GM06990 (cell line): ENCODE measurements around the gene CCDC121.
"Not testable (repeated sequence)": the region's sequence is repeated elsewhere in the genome, so short reads cannot be mapped to it uniquely, and the experiment has no call there.

Source experiments
- DNase-seq: peaks from one replicate; pipeline ENCODE4 v3.0.0-alpha.2; 2011; ENCODE audit not compliant: insufficient read length; ENCODE audit errors: extremely low read depth
- H3K27me3 ChIP-seq: replicated peaks from 2 replicates; pipeline ENCODE4 v1.6.0; 2011; ENCODE audit warnings: low read length; ENCODE audit not compliant: control insufficient read depth, insufficient read depth
- H3K36me3 ChIP-seq: 2 replicates; pipeline ENCODE4 v1.5.1; 2011; ENCODE audit warnings: low read length; ENCODE audit not compliant: control insufficient read depth, insufficient read depth
- H3K4me3 ChIP-seq: replicated peaks from 2 replicates; pipeline ENCODE4 v1.5.1; 2011; ENCODE audit warnings: low read depth, mild to moderate bottlenecking, control low read depth, low read length
- TF ChIP-seq, protein P1 (sequence below): IDR thresholded peaks from 2 replicates; pipeline ENCODE4 v1.5.1; 2011; ENCODE audit warnings: low read length, control low read depth, mild to moderate bottlenecking, inconsistent platforms; ENCODE audit not compliant: insufficient read depth, poor library complexity, severe bottlenecking

Gene CCDC121

DNA sequence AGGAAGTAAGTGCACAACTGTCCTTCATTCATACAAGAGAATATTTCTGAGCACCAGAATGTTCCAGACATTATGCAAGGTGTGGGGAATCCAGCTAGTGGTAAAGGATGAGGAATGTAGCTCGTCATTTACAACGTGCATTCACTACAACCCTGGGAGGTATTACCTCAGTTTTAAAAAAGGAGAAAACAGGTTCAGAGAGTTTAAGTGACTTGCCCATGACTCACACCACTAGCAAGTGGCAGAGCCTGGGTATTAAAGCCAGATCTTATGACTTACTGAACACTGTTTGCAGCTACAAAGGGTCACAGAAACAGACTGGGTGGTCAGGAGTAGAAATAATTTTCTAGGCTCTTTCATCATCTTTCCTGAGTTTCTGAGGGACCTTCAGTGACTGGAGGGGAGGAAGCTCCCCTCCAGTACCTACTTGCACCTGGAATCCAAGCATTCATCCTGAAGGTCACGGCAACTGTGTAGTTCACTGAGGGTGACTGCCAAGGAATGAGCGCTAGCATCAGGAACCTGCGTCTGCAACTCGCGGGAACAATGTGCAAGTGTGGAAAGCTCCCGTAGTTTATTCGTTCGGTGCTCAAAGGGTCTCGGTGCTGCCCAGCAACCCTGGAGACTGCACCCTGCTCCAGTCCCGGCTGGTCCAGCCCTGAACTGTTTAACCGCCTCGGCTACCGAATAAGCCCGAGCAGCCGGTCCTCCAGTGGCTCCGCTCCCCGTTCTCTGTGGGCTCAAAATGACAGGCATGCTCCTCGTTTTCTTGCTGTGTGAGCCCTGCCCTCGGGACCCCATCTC, 647 bp downstream of the CCDC121 start:
- no peaks in the 10 kb centered on the region for H3K27me3 ChIP-seq
- DNase-seq, result no peak
- peak overlapping the region; percentile 80 for H3K4me3 ChIP-seq
- peaks cover 5% of the 10 kb centered on the region for H3K36me3 ChIP-seq
- TF ChIP-seq, protein P1, sequence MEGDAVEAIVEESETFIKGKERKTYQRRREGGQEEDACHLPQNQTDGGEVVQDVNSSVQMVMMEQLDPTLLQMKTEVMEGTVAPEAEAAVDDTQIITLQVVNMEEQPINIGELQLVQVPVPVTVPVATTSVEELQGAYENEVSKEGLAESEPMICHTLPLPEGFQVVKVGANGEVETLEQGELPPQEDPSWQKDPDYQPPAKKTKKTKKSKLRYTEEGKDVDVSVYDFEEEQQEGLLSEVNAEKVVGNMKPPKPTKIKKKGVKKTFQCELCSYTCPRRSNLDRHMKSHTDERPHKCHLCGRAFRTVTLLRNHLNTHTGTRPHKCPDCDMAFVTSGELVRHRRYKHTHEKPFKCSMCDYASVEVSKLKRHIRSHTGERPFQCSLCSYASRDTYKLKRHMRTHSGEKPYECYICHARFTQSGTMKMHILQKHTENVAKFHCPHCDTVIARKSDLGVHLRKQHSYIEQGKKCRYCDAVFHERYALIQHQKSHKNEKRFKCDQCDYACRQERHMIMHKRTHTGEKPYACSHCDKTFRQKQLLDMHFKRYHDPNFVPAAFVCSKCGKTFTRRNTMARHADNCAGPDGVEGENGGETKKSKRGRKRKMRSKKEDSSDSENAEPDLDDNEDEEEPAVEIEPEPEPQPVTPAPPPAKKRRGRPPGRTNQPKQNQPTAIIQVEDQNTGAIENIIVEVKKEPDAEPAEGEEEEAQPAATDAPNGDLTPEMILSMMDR, result no peak

DNA sequence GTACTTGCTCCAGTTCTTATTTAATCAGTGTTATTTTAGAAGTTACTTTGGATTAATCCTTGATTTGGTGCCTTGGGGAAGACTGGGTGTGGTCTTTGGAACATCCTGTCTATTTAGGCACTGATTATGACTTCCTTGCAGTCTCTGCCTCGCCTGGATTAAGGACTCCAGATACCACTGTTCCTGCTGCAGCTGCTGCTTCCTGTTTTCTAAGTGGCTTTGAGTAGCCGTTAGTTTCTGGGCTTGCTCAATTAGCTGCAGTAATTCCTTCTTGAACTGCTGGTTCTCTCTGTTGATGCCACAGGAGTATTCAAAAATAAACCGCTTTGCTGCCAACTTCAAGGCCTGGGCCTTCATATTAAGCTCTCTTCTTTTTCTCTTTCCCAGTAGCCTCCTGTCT, 1.9 kb downstream of the CCDC121 start:
- not testable (repeated sequence) for H3K36me3 ChIP-seq, DNase-seq, H3K4me3 ChIP-seq, H3K27me3 ChIP-seq

DNA sequence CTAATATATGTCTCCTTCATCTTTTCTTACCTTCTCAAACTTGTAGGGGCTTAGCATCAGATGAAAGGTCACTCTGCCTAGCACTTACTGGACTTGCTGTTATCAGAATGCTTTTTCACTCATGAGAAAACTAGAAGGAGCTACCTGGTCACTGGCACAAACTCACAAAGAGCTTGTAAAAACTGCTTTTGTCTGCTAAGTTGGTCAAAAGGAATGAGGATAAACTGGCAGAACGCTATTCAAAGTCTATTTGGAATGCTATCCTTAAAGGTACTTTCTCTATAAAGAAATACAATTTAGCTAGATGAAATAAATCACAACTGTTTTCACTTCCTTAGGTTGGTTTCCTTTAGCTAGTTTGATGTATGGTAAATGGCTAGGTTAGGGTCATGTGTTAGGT, 2.5 kb downstream of the CCDC121 start:
- H3K4me3 ChIP-seq, H3K36me3 ChIP-seq, H3K27me3 ChIP-seq, DNase-seq: not testable (repeated sequence)

DNA sequence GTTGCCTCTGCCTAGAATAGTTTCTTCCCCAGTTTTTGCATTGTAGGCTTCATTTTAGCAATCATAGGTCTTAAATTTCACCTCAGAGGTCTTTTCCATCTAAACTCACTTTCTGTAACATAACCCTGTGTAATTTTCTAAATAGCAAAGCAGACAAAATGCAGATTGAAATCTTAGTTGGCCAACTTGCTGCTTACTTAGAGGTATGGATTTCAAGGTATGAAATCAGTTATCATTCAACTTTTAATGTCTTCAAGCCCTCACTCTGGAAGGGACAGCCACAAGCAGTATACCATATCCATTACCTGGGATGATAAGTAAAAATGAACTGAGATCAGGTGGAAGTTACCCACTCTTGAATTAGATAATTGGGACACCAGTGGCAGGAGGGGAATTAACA, 3.9 kb downstream of the CCDC121 start:
- DNase-seq, result no peak
- TF ChIP-seq, protein P1, result no peak
- Histone ChIP-seq H3K4me3 (no peak overlapping the region), H3K36me3 (peaks cover 2% of the 10 kb centered on the region), H3K27me3 (no peaks in the 10 kb centered on the region)

DNA sequence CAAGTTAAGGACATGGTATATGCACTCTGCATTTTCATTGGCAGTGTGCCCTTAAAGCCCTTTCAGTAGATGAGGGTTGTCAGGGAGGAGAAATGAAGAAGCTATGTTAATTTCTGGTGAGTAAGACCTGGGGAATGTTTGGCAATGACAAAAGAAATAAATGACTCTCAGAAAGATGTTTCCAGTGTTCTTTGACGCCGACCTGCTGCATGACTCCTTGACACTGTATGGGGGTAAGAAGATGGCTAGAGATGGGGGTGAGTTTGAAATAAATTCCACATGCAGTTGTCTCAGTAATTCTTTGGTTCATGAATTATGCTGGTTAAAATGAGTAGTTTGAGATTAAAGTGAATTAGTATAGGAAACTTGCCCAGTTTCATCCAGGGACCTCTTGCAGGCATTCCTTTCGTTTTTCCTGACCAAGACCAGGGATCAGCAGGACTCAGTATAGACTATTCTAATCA, 5.9 kb downstream of the CCDC121 start:
- TF ChIP-seq, protein P1, result no peak

DNA sequence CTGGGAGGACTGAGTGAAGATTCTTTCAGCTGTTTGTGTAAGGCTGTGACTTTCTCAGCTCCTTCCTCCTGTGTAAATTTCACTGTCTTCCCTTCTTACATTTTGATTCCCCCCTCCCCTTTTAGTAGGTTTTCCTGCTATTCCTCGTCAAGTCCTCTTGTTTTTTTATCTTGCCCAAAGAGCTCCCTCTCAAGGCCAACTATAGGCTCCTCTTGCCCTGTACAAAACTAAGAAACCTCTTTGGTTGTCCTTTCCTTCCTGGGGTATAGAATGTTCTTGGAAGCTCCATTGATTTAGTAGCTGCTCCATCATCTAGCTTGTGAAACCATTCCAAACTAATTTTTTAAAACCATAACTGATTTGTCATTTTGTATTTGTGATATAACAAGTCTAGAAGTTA, 7.3 kb downstream of the CCDC121 start:
- Histone ChIP-seq H3K4me3 (no peak overlapping the region), H3K36me3 (peaks cover 4% of the 10 kb centered on the region), H3K27me3 (no peaks in the 10 kb centered on the region)
- TF ChIP-seq, protein P1, result no peak
- no peak for DNase-seq

More for the DNA sequence above, 5.9 kb downstream of the CCDC121 start:
- Histone ChIP-seq H3K4me3 (no peak overlapping the region), H3K27me3 (no peaks in the 10 kb centered on the region), H3K36me3 (peaks cover 2% of the 10 kb centered on the region)
- DNase-seq, result no peak
